ENCODE data around the gene ABCC3.

ABCC3 gene

GRCh38 chr17:50725769-50726655, 91.3 kb downstream of the ABCC3 start:
- H3F3A ChIP-seq (ENCODE audit: control insufficient read depth, insufficient read depth) = 0 out of 2 replicates have a peak, but pooled peaks cover 2% of the 10 kb centered on the region
- H3K27me3 ChIP-seq (ENCODE audit: control insufficient read depth, low read length) = no peaks in the 10 kb centered on the region
- H3K36me3 ChIP-seq (ENCODE audit: control insufficient read depth, low read length) = peaks cover 74% of the 10 kb centered on the region
- H3K4me1 ChIP-seq (ENCODE audit: control insufficient read depth, low read length) = peaks cover 32% of the 10 kb centered on the region
- H3K4me2 ChIP-seq (ENCODE audit: low read length) = no peak overlapping the region
- no peak overlapping the region for H3K4me3 ChIP-seq (ENCODE audit: low read length)
- H3K79me2 ChIP-seq (ENCODE audit: control insufficient read depth, low read length) = peaks cover 100% of the 10 kb centered on the region
- H4K20me1 ChIP-seq (ENCODE audit: control insufficient read depth, insufficient read depth, low read depth, low read length) = peaks cover 54% of the 10 kb centered on the region
- no peak for TF ChIP-seq EZH2phosphoT487 (IDR thresholded peaks at IDR 0.05; ENCODE audit: borderline replicate concordance, low read length)
- no peak for TF ChIP-seq CTCF (IDR thresholded peaks at IDR 0.05; ENCODE audit: low read depth, low read length, poor library complexity, severe bottlenecking)
- no peaks in the 10 kb centered on the region for H3K9me2 ChIP-seq (replicated peaks; ENCODE audit: control insufficient read depth, low read length)
- no peak overlapping the region for H3K27ac ChIP-seq (ENCODE audit: low read depth, low read length)
- H3K9me3 ChIP-seq (ENCODE audit: control insufficient read depth, insufficient read depth, low read length) = no peaks in the 10 kb centered on the region

DNA sequence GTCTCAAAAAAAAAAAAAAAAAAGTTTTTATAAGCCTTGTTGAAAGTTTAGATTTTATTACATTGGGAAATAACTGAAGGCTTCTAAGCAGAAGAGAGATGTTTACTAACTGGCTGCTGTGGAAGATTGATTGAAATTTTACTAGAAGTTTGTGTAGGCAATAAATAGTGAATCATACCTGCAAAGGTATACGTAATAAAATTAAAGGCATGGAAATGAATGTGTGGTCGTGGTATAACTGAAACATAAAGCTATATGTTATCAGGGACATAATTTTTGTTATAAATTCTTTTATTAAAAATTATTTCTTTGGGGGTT, 93.4 kb downstream of the ABCC3 start:
- peaks cover 55% of the 10 kb centered on the region for H4K20me1 ChIP-seq (ENCODE audit: control insufficient read depth, insufficient read depth, low read depth, low read length)

DNA sequence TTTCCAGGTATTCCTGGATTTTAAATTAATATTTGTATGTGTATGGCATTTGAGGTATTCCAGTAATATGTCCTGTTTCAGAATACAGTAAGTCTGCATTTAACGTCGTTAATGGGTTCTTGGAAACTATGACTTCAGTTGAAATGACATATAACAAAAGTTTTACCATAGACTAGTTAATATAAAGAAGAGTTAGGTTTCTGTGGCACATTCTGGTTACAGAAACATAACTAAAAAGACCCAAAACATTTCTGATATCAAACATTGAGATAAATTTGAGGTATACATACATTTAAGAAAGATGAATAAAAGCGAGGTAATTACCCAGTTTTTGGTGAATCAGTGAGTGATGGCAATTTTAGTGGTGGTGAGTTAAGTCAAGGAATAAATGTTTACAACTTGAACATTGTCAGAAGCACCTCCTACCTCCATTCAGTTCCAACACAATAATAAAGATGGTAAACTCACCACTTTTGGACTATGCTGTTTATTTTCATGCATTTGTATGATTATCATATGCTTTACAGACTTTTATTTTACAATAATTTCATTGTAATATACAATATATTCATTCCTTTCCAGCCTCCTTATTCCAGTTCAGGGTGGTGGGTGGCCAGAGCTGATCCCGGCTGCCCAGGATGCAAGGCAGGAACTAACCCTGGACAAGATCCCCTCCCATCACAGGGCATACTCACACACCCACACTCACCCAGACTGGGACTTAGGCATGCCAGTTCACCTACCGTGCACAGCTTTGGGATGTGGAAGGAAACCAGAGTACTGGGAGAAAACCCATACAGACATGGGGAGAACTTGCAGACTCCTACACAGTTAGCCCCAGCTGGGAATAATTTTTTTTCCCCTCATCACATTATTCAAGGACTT, 94.4 kb downstream of the ABCC3 start:
- H3K4me2 ChIP-seq (ENCODE audit: low read length) = no peak overlapping the region
- H4K20me1 ChIP-seq (ENCODE audit: control insufficient read depth, insufficient read depth, low read depth, low read length) = peaks cover 48% of the 10 kb centered on the region
- no peaks in the 10 kb centered on the region for H3K9me3 ChIP-seq (ENCODE audit: control insufficient read depth, insufficient read depth, low read length)
- no peak for TF ChIP-seq EZH2phosphoT487 (IDR thresholded peaks at IDR 0.05; ENCODE audit: borderline replicate concordance, low read length)
- no peak for TF ChIP-seq CTCF (IDR thresholded peaks at IDR 0.05; ENCODE audit: low read depth, low read length, poor library complexity, severe bottlenecking)
- peaks cover 60% of the 10 kb centered on the region for H3K36me3 ChIP-seq (ENCODE audit: control insufficient read depth, low read length)
- H3K27me3 ChIP-seq (ENCODE audit: control insufficient read depth, low read length) = no peaks in the 10 kb centered on the region
- H3K4me3 ChIP-seq (ENCODE audit: low read length) = no peak overlapping the region
- peaks cover 100% of the 10 kb centered on the region for H3K79me2 ChIP-seq (ENCODE audit: control insufficient read depth, low read length)
- H3K27ac ChIP-seq (ENCODE audit: low read depth, low read length) = no peak overlapping the region
- H3K9me2 ChIP-seq (replicated peaks; ENCODE audit: control insufficient read depth, low read length) = no peaks in the 10 kb centered on the region
- peaks cover 2% of the 10 kb centered on the region; the same call in 1 of the 2 replicates for H3F3A ChIP-seq (ENCODE audit: control insufficient read depth, insufficient read depth)
- H3K4me1 ChIP-seq (ENCODE audit: control insufficient read depth, low read length) = peaks cover 15% of the 10 kb centered on the region

More for the DNA sequence above, 93.4 kb downstream of the ABCC3 start:
- peaks cover 100% of the 10 kb centered on the region for H3K79me2 ChIP-seq (ENCODE audit: control insufficient read depth, low read length)
- no peaks in the 10 kb centered on the region for H3K27me3 ChIP-seq (ENCODE audit: control insufficient read depth, low read length)
- H3F3A ChIP-seq (ENCODE audit: control insufficient read depth, insufficient read depth) = peaks cover 2% of the 10 kb centered on the region; the same call in 1 of the 2 replicates
- no peaks in the 10 kb centered on the region for H3K9me2 ChIP-seq (replicated peaks; ENCODE audit: control insufficient read depth, low read length)
- TF ChIP-seq CTCF (IDR thresholded peaks at IDR 0.05; ENCODE audit: low read depth, low read length, poor library complexity, severe bottlenecking) (no peak), EZH2phosphoT487 (IDR thresholded peaks at IDR 0.05; ENCODE audit: borderline replicate concordance, low read length) (no peak)
- H3K27ac ChIP-seq (ENCODE audit: low read depth, low read length) = no peak overlapping the region
- H3K4me1 ChIP-seq (ENCODE audit: control insufficient read depth, low read length) = peaks cover 25% of the 10 kb centered on the region
- no peaks in the 10 kb centered on the region for H3K9me3 ChIP-seq (ENCODE audit: control insufficient read depth, insufficient read depth, low read length)
- no peak overlapping the region for H3K4me3 ChIP-seq (ENCODE audit: low read length)
- peaks cover 71% of the 10 kb centered on the region for H3K36me3 ChIP-seq (ENCODE audit: control insufficient read depth, low read length)
- no peak overlapping the region for H3K4me2 ChIP-seq (ENCODE audit: low read length)

Data from DOHH2 (cell line).